ENCODE measurements around the gene NRGN.

Gene NRGN

DNA sequence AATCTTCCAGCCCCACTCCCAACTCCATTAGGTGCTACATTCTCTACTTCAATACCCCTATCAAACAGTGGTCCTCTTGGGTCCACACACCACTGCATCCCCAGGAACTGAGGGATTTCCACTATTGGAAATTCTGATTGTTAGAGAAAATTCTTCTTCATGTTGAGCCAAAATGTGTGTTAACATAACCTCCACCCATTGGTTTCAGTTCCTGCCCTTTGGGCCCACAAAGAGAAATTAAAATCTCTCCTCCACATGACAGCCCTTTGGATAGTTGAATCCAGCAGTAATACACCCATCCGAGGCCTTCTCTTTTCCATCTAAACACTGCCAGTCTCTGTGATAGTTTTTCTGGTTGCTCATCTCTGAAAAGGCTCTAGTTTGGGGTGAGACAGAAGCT lies 10.2 kb downstream of the NRGN start:
- TF ChIP-seq CTCF (IDR thresholded peaks at IDR 0.05; ENCODE audit: control insufficient read depth, insufficient read depth, low read depth, low read length, missing control alignments) = no peak
- H3K4me3 ChIP-seq (ENCODE audit: control insufficient read depth, low read depth, low read length) = no peak overlapping the region
- DNase-seq (ENCODE audit: low read depth) = no peak

- no peak for DNase-seq (ENCODE audit: low read depth)
- no peak for TF ChIP-seq CTCF (IDR thresholded peaks at IDR 0.05; ENCODE audit: control insufficient read depth, insufficient read depth, low read depth, low read length, missing control alignments)
- no peak overlapping the region for H3K4me3 ChIP-seq (ENCODE audit: control insufficient read depth, low read depth, low read length)
Measured at GRCh38 chr11:124751391-124751740, 11.6 kb downstream of the NRGN start.

DNA sequence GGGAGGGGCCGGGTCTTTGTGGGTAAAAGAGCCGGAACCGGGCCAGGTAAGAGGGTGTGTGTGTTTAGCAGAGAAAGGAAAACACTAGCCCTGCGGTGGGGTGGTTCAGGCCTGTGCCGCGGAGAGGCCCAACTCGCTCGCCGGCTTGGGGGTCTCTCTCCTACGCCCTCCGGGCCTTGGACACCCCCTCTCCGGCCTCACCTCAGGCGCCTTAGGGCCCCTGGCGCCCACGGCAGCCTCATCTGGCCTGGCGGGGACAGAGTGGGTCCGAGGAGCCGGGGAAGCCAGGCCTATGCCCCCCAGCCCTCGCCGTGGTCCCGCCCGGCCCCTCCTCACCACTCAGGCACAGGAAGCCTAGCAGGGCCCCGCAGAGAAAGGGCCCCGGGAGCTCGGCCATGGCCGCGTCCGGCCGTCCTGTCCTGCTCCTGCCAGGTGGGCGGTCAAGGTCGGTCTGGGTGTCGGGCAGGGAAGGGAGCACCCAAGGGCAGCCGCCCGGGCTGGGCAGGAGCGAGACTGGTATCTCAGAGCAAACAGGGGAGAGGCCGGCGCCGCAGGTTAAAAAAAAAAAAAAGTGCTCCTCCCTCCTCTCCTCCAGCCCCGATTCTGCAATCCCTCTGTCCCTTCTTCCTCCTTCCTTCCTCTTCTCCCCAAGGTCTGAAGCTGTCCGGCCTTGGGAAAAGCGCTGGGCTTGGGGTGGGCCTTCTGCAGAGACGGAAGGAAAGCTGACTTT lies 12.2 kb downstream of the NRGN start, which contains the start of gene VSIG2:
Gene VSIG2, minus strand, starts transcription at position 515 of the 730 bp plus-strand sequence. Its CDS starts 118 bp downstream, at position 397.
- TF ChIP-seq CTCF (IDR thresholded peaks at IDR 0.05; ENCODE audit: control insufficient read depth, insufficient read depth, low read depth, low read length, missing control alignments) = no peak
- DNase-seq (ENCODE audit: low read depth) = no peak
- H3K4me3 ChIP-seq (ENCODE audit: control insufficient read depth, low read depth, low read length) = no peak within 1 kb of the TSS

DNA sequence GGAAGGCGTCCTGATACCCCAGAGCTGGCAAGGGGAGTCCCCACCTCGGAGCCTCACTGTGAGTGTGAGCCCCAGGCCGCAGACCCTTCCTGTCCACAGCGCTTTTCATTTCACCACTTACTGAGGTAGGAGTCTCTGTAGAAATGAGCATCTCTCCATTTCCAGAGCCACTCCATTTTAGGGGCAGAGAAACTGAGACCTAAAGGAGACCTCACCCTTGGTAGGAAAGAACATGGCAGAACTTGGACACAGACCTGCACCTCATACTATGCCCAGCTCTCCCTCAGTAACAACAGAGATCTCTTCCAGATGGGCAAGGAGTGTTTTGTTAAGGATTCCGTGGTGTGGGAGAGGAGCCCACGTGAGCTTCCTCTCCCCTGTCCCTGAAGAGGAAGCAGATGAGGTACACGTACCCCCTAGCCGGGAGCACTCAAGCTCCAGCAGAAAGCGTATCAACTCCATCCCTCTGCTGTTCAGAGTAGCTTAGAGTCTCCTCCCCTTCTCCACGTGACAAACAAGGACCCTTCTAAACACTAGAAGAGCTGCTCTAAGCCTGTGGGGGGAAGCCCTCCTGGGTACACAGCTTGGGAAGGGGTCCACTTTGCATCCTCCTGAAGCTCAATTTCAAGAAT lies 12.8 kb downstream of the NRGN start:
- TF ChIP-seq CTCF (IDR thresholded peaks at IDR 0.05; ENCODE audit: control insufficient read depth, insufficient read depth, low read depth, low read length, missing control alignments) = no peak
- DNase-seq (ENCODE audit: low read depth) = no peak
- H3K4me3 ChIP-seq (ENCODE audit: control insufficient read depth, low read depth, low read length) = no peak overlapping the region

DNA sequence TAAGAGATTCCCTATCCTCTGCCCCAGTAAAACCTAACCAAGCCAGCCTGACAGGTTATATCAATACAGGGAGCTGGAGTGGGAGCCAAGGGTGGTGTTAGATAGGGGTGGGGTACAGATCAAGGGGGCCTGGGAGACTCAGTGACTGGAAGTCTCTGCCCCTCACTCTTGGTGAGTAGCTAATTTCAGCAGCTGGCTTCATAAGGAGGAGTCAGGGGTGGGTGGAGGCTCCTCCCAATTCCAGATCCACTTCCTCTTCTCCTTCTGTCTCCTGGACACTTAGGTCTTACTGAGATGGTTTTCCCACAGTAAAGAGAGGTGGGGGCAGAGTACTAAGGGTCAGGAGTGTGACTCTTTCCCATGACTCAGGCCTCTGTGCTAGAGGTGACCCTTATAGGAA lies 13.5 kb downstream of the NRGN start:
- no peak for TF ChIP-seq CTCF (IDR thresholded peaks at IDR 0.05; ENCODE audit: control insufficient read depth, insufficient read depth, low read depth, low read length, missing control alignments)
- H3K4me3 ChIP-seq (ENCODE audit: control insufficient read depth, low read depth, low read length) = no peak overlapping the region
- DNase-seq (ENCODE audit: low read depth) = no peak

DNA sequence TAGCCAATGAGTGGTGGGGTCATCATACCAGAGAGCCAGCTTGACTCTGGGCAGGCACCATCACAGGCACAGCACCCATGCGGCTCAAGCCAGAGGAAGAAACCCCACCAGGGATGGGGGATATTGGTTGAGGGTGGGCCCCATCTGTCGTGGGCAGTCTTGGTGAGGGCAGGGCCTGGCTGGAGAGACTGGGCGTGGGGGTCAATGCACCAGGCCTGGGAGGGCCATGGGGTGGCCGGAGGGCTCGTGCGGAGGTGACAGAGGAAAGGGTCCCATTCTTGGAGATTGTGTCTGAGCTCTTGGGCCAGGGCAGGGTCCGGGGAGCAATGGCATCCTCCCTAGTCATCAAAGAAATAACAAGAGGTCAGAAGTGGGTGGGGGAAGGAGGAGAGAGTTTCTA lies 13.9 kb downstream of the NRGN start:
- no peak for DNase-seq (ENCODE audit: low read depth)
- no peak for TF ChIP-seq CTCF (IDR thresholded peaks at IDR 0.05; ENCODE audit: control insufficient read depth, insufficient read depth, low read depth, low read length, missing control alignments)
- no peak overlapping the region for H3K4me3 ChIP-seq (ENCODE audit: control insufficient read depth, low read depth, low read length)
